Activated CD8-positive, alpha-beta memory T cell treated with anti-CD3 and anti-CD28 coated beads for 48 hours (primary cell): ENCODE measurements around the gene SBF2.
"Not testable (repeated sequence)": the region's sequence is repeated elsewhere in the genome, so short reads cannot be mapped to it uniquely, and the experiment has no call there.

Experiments
- DNase-seq, 3 experiments: peaks; one replicate each; pipeline ENCODE4 v3.0.0-alpha.2; 2020; ENCODE audit warnings: low read depth in 2 of 3, low spot score in 2 of 3

The SBF2 gene

DNA sequence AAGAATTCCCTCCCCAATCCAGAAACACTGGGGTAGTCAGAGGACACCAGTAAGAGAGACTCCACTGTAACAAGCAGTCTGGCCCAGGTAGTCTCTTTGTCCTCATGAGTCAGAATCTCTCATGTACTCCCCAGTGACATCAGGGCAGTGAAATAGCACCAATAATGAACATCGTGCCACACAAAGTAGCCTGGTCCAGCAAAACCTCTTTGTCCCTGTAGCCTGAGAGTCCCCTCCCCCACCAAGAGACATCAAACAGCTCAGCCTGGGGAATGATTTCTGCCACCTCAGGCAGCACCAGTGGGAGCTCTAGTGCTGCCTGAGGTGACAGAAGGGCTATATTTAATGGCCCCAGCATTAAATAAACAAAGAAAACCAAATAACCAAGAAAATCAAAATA is 88.1 kb downstream of the SBF2 start:
- DNase-seq, result no peak

- no peak for DNase-seq
These were observed 90.0 kb downstream of the SBF2 start for GRCh38 chr11:10204021-10204420.

GRCh38 chr11:10201343-10201742 is 92.7 kb downstream of the SBF2 start:
- DNase-seq, result no peak

- no peak for DNase-seq
These were observed 96.9 kb downstream of the SBF2 start for GRCh38 chr11:10197091-10197490.

DNA sequence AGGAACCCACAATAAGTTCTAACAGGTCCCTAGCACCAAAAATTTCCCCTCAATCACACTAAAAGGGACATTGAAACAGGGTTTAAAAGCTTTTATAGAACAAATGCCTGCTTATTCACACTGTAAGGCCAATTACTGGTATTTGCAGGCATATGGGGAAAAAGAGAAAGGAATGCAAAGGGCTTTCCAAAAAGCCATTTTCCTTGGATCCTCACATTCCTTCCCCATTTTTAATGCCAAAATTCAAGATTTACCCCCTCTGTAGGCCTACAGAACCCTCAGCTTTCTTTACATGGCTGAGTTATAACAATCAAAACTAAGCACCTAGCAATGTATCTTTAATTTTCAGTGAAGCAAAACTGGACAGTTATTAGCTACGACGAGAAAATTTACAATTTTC is 102.0 kb downstream of the SBF2 start:
- DNase-seq, result no peak

- no peak for DNase-seq
These were observed 112.2 kb downstream of the SBF2 start for GRCh38 chr11:10181811-10182210.

- no peak for DNase-seq
These were observed 129.4 kb downstream of the SBF2 start for GRCh38 chr11:10164621-10165020.

GRCh38 chr11:10162222-10162621 is 131.8 kb downstream of the SBF2 start:
- DNase-seq, result no peak

GRCh38 chr11:10160350-10160749 is 133.7 kb downstream of the SBF2 start:
- DNase-seq, result no peak

- no peak for DNase-seq
These were observed 135.6 kb downstream of the SBF2 start for GRCh38 chr11:10158461-10158860.

DNA sequence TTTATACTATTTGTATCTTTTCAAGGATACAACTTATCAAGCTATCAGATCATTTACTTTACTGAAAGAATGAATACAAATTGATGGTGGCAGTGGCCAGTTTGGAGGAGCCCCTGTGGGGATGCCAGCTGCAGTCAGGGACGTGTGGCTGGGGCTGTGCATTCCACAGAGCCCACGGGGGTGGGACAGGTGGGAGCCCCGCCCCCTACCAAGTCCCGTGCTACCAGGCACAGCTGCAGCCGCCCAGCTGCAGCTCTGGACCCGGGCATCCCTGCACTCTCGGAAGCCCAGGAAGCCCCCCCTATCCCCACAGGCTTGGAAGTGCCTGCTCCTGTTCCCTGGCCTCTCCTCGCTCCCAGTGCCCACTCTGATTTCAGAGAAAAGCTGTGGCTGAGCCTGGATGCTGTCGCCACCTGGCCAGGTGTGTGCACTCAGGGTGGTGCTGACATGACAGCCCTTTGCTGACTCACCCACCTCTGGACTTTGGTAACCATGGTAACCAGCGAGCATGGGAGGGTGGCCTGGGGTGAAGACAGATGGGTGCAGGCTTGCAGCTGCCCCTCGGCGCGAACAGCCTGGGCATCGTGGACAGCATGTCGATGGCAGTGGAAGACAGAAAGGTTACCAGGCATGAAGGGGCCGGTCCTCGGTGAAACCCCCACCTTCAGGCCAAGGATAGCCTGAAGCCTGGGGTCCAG is 138.1 kb downstream of the SBF2 start:
- DNase-seq, result no peak

DNA sequence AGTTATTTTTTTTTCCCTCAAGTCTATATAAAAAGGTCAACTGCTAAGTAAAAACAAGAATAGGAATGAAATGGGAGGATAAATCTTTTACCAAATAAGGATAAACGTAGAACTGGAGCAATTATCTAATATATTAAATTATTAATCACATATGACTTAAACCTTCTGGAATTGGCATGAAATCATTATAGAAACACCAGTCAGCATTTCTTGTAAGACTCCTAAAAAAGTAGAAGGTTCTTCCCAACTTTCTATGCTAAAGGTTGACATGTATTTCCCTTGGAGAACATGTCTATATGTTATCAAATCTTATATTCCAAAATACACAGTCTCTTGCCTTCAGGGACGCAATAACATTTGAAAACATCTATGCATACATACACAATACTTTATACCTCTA is 143.2 kb downstream of the SBF2 start:
- DNase-seq, result no peak

GRCh38 chr11:10149553-10149952 is 144.5 kb downstream of the SBF2 start:
- no peak for DNase-seq

- DNase-seq, result no peak
These were observed 146.8 kb downstream of the SBF2 start for GRCh38 chr11:10147195-10147594.

GRCh38 chr11:10144954-10145353 is 149.1 kb downstream of the SBF2 start:
- DNase-seq, result no peak

DNA sequence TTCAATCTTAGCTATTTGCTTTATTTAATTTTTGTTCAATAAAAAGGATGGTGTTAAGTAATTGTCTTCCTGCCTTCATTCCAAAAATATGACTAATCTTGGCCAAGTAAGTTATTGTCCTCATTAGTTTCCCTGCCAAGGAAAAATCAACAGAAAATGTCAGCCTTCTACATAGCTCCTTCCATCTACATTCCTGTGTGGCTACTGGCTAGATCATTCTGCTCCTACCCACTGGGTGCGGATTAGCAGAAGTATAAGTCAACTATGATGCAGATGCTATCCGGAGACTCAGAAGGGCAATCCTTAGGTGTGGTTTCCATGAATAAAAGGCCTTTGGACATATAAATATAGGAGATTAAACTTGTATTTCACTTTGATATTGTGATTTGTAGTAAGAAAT is 154.4 kb downstream of the SBF2 start:
- DNase-seq, result no peak

GRCh38 chr11:10139143-10139542 is 154.9 kb downstream of the SBF2 start:
- no peak for DNase-seq

GRCh38 chr11:10134975-10135481 is 159.0 kb downstream of the SBF2 start:
- no peak for DNase-seq

DNA sequence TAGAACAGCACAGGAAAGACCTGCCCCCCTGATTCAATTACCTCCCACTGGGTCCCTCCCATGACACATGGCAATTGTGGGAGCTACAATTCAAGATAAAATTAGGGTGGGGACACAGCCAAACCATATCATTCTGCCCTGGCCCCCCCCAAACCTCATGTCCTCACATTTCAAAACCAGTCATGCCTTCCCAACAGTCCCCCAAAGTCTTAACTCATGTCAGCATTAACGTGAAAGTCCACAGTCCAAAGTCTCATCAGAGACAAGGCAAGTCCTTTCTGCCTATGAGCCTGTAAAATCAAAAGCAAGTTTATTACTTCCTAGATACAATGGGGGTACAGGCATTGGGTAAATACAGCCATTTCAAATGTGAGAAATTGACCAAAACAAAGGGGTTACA is 159.8 kb downstream of the SBF2 start:
- DNase-seq, result not testable (repeated sequence)

- not testable (repeated sequence) for DNase-seq
These were observed 160.8 kb downstream of the SBF2 start for GRCh38 chr11:10133251-10133650.

GRCh38 chr11:10130875-10131274 is 163.1 kb downstream of the SBF2 start:
- DNase-seq, result no peak

GRCh38 chr11:10129184-10129583 is 164.8 kb downstream of the SBF2 start:
- not testable (repeated sequence) for DNase-seq

DNA sequence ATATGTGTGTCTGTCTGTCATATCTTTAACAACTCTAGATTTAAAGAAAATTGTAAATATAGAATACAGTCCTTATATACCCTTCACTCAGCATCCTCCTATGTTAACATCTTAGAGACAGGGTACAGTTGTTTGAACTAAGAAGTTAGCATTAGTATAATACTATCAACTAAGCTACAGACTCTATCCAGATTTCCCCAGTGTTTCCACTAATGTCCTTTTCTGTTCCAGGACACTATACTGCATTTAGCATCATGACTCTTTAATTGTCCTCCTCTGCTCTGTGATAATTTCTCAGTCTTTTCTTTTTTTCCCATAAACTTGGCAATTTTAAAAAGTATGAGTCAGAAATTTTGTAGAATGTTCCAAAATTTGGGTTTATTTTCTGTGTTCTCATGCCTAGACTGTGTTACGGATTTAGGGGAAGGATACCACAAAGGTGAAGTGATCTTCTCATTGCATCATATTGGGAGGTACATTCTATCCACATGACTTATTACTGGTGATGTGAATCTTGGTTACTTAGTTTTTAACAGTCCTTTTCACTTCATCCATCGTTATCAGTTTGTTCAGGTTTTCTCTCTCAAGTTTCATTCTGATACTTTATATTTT is 168.4 kb downstream of the SBF2 start:
- DNase-seq, result no peak
